Suprapubic skin (tissue), 3 donors: Measurements from ENCODE around the gene PIH1D2.
A peak's percentile ranks its signal among the peaks of the same experiment; 100 is the strongest.

Source experiments
- POLR2AphosphoS5 ChIP-seq, 3 donors: sonication (generic); formaldehyde crosslinking; IDR thresholded peaks; one replicate each; pipeline ENCODE4 v1.6.1; 2017; ENCODE audit warnings: antibody characterized with exemption in 3 of 3
- TF ChIP-seq, protein P1 (sequence below), 2 donors: fragments of 200-600 bp in 1 of 2; fragments of 450-650 bp in 1 of 2; sonication (generic) in 1 of 2; IDR thresholded peaks; one replicate each; pipeline ENCODE4 v1.5.1; 2016 to 2019; ENCODE audit warnings: antibody characterized with exemption in 2 of 2, mild to moderate bottlenecking in 1 of 2, moderate library complexity in 1 of 2

DNA sequence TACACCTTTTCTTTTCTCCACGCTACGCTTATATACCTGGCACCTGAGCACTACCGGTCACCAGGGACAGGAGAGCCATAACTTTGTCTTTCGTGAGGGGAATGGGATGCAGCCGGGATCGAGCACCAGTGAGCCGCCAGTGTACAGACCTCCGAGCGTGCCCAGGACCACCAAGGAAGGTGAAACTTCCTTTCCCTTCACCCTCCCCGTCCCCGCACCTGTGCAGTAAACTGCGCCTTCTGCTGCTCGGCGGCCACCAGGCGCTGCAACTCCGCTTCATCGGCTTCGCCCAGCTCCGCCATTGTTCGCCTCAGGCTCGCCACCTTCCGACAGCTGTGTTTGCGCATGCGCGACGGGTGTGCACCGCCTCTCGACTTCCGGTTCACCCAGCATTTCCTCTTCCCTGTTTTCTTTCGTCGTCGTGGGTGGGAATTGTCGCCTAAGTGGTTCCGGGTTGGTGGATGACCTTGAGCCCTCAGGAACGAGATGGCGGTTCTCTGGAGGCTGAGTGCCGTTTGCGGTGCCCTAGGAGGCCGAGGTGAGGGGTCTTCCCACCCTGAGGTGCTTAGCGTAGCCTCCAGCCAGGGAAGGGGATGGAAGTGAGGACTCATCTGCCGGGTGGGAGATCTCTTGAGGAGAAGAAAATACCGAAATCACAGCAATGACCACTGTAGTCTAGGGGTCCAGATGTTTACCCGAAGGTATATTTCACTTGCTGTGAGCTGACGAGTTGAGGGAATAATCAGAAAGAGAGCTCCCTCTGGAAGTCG lies 12.8 kb upstream of the PIH1D2 start, which contains the start of the genes SDHD and TIMM8B:
- TF ChIP-seq POLR2AphosphoS5 (IDR thresholded peaks at IDR 0.05) = peak in 2 of 3 donors; percentile 71 to 93
- TF ChIP-seq, protein P1, sequence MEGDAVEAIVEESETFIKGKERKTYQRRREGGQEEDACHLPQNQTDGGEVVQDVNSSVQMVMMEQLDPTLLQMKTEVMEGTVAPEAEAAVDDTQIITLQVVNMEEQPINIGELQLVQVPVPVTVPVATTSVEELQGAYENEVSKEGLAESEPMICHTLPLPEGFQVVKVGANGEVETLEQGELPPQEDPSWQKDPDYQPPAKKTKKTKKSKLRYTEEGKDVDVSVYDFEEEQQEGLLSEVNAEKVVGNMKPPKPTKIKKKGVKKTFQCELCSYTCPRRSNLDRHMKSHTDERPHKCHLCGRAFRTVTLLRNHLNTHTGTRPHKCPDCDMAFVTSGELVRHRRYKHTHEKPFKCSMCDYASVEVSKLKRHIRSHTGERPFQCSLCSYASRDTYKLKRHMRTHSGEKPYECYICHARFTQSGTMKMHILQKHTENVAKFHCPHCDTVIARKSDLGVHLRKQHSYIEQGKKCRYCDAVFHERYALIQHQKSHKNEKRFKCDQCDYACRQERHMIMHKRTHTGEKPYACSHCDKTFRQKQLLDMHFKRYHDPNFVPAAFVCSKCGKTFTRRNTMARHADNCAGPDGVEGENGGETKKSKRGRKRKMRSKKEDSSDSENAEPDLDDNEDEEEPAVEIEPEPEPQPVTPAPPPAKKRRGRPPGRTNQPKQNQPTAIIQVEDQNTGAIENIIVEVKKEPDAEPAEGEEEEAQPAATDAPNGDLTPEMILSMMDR (IDR thresholded peaks at IDR 0.05) = peak in 1 of 2 donors; percentile 44
